ENCODE results near the gene MED1.

MED1 gene

DNA sequence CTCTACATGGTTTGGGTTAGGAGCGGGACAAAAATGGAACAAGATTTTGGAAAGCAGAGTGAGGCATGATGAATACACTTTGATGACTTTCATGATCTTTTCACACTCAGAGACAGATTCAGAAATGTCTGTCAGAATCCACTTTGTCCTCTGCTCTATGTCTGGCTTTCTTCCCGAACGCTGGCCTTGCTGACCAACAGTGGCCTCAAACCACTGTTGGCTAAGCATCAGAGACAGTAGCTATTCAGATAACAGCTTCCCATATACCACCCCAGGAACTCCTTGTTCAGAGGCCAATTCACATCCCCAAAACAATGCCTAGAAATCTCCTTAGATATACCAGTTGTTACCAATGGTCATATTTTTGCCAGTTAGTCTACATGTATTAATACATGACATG is 90.5 kb downstream of the MED1 start:
- no peak for DNase-seq (ENCODE audit: low read depth)

DNA sequence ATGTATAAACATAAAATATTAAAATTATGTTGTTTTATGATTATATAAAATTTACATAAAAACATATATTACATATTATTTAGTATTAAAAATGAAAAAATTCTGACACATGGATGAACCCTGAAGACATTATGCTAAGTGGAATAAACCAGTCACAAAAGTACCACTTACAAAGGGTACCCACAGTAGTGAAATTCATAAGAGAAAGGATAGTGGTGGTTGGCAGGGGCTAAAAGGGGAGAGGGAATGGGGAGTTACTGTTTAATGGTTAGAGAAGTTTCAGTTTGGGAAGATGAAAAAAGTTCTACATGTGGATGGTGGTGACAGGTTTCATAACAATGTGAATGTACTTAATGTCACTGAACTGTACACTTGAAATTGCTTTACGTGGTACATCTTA is 91.1 kb downstream of the MED1 start:
- DNase-seq (ENCODE audit: low read depth): no peak

DNA sequence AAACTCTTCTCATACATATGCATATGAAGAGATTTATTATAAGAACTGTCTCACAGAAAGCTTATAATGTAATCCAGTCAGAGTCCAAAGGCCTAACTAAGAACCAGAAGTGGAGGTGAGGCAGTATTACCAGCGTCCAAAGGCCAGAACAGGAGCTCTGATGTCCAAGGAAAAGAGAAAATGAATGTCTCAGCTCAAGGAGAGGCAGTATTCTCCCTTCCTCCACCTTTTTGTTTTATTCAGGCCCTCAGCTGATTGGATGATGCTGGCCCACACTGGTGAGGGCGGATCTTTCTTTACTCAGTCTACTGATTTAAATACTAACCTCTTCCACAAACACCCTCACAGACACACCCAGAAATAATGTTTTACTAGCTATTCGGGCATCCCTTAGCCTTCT is 93.1 kb downstream of the MED1 start:
- no peak for DNase-seq (ENCODE audit: low read depth)

DNA sequence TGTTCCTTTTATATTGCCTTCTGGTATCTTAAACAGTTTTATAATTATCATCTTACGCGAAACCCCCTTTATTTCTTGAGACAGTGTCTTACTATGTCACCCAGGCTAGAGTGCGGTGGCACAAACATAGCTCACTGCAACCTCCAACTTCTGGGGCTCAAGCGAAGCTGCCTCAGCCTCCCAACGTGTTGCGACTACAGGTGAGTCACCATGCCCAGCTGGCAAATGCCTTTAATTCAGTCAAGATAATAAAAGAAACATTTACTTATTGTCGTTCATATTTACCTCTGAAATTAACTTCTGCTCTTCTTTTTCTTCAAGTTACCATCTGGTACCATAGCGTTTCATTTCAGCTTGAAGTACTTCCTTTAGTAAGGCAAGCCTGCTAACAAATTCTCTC is 93.6 kb downstream of the MED1 start:
- DNase-seq (ENCODE audit: low read depth): no peak
